H54 (cell line): ENCODE data around the gene CIART.
"Not testable (repeated sequence)": the region's sequence is repeated elsewhere in the genome, so short reads cannot be mapped to it uniquely, and the experiment has no call there.

ENCODE experiments used
- DNase-seq: peaks from one replicate; pipeline ENCODE4 v3.0.0; 2011; ENCODE audit warnings: low spot score, mixed read lengths; ENCODE audit not compliant: insufficient read length
- FAIRE-seq: peaks from 3 replicates; lab custom pipeline; 2011; peaks lifted over from hg19 to GRCh38; lab: Jason Lieb, UNC
- POLR2A ChIP-seq: IDR thresholded peaks from 2 replicates; pipeline ENCODE4 v1.6.1; 2011; ENCODE audit warnings: low read depth, mild to moderate bottlenecking, low read length

The CIART gene

GRCh38 chr1:150309758-150310508 is 27.6 kb downstream of the CIART start:
- no peak for TF ChIP-seq POLR2A
- FAIRE-seq (no peak), DNase-seq (no peak)

DNA sequence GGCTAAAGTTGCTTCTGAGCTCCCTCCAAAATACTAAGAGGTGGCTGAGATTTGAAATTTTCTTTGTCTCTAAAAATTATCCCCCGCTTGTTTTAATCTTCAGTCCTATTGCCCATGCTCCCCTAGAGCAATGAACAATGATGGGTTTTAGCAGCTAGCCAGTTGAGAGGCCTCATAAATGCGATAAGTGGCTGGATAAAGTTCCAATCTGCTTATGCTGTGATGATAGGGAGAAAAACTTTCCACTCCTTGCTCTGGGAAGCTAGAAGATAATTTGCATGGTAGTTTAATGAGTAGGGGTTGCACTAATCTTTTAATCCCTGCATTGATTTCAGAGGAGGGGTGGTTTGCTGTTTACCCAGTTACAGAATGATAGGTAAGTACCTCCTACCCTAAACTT is 29.4 kb downstream of the CIART start:
- no peak for DNase-seq
- no peak for FAIRE-seq
- no peak for TF ChIP-seq POLR2A

DNA sequence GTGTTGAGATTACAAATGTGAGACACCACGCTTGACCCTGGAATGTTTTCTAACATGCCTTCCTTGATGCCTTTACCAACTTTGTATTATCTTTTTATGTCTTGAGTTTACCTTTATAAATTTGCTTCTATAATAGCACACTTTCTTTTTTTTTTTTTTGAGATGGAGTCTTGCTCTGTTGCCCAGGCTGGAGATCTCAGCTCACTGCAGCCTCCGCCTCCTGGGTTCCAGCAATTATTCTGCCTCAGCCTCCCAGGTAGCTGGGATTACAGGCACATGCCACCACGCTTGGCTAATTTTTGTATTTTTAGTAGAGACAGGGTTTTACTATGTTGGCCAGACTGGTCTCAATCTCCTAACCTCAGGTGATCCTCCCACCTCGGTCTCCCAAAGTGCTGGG is 32.3 kb downstream of the CIART start:
- not testable (repeated sequence) for DNase-seq, FAIRE-seq

DNA sequence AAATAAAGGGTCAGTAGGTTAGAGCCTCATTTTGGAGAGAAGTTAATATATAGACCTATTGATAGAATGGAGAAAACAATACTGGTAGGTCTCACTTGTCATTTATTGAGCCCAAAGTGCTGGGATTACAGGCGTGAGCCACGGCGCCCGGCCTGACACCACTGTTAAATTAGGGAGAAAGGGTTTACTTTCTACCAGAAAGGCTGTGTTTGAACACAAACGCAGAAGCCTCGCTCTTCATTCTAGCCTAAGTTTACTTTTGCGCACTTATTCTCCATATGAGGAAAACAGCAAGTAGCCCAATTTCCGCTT is 38.3 kb downstream of the CIART start:
- no peak for DNase-seq
- FAIRE-seq: no peak
- TF ChIP-seq POLR2A: no peak

DNA sequence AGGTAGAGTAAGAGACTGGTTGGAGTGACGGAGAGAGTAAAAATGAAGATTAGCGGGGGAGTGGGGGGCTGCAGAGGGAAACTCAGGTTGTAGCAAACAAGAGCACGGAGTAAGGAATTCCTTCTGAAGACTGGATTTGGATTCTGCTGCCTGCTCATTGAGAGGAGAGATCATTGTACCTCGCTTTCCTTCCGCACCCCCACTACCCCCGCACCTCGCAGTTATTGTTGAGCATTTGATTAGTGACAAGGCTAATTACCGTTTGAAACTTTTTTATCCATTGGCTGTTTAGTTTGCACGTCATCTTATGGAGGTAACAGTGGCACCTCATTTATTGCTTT is 39.4 kb downstream of the CIART start:
- TF ChIP-seq POLR2A: no peak
- FAIRE-seq: no peak

GRCh38 chr1:150322310-150322709 is 40.0 kb downstream of the CIART start:
- DNase-seq (no peak), FAIRE-seq (no peak)
- TF ChIP-seq POLR2A: no peak

More for the DNA sequence above, 39.4 kb downstream of the CIART start:
- no peak for DNase-seq

DNA sequence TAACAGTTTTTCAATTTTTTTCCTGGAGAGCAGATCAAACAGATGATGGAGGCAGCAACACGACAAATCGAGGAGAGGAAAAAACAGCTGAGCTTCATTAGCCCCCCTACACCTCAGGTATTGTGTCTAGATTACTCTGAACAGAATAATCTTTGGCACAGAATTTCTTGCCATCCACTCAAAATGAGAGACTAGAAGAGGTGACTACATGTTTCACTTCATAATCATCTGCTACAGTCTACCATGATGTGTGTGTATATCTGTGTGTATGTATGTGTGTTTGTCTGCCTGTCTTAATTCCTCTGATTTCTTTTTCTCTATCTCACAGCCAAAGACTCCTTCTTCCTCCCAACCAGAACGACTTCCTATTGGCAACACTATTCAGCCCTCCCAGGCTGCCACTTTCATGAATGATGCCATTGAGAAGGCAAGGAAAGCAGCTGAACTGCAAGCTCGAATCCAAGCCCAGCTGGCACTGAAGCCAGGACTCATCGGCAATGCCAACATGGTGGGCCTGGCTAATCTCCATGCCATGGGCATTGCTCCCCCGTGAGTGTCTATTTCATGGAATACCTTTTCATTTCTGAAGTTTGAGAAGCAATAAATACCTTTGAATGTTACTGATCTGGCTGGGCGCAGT is 50.4 kb downstream of the CIART start:
- FAIRE-seq: no peak
- TF ChIP-seq POLR2A: no peak
- DNase-seq: no peak
